GM15510 (cell line): Measurements from ENCODE around the gene EED.

Source experiments
- POLR2A ChIP-seq: IDR thresholded peaks from 3 replicates; pipeline ENCODE4 v1.6.1; 2011; ENCODE audit warnings: borderline replicate concordance; ENCODE audit not compliant: insufficient read length; ENCODE audit errors: extremely low read depth

The EED gene

DNA sequence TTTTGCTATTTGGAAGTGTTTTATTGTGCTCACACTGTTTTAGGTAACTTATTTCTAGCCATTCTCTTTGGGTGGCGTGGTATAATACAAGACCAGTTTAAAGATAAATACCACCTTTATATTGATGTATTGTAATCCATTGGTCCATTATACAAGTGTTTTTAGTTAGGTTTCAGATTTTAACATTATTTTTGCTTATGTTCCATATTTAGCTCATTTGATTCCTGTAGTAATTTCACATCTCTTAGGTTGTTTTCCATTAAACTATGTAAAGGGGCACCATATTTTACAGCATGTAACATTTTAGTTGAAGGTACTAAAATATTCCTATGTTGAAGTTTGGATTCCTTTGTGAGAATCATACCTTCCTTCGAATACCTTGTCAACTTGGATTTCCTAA, 20.1 kb downstream of the EED start:
- TF ChIP-seq POLR2A = no peak

DNA sequence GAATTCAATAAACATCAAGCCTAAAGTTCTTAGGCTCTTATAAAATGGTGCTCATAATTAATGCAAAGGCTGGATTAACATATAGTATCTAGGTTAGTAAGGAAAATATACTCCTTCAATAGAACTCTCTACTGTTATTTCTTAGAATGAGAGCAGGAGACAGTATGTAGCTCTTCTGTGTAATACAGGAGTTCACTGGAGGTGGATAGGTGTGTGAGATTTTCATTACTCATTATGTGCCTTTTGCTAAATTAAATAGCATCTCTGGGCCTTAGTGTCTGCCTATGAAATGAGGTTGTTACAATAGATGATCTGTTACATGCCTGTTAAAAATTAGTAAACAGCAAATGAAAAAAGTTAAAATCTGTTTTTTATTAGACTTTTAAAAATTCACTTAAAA, 20.6 kb downstream of the EED start:
- TF ChIP-seq POLR2A = no peak

DNA sequence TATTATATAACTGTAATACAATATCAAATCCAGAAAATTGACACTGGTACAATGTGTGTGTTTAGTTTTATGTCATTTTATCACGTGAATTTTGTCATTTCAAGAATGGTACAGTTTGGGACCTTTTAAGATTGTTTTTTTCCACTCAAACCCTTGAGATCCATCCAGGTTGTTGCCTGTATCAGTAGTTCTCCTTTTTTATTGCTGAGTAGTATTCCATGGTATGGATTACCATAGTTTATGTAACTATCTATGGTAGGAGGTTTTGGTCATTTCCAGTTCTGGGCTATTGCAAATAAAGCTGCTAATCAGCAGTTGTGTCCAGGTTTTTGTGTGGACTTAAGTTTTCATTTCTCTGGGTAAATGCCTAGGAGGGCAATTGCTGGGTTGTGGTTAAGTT, 25.1 kb downstream of the EED start:
- no peak for TF ChIP-seq POLR2A

DNA sequence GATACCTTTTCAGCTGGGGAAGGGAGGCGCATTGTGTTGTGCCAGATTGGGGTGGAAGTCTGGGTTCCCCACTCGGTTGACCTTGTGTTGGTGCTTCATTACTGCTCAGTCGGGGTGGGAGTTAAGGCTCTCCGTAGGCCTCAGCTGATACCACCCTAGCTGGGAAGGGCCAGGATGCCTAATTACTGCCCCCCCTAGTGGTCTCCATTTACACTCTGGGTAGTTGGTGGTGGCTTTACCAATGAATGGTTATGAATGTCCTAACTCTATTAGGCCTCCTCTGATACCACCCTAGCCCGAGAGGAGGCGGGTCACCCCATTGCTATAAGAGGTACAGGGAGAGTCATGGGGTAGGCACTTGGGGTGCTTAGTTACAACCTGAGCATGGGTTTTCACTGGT, 29.9 kb downstream of the EED start:
- TF ChIP-seq POLR2A = no peak

DNA sequence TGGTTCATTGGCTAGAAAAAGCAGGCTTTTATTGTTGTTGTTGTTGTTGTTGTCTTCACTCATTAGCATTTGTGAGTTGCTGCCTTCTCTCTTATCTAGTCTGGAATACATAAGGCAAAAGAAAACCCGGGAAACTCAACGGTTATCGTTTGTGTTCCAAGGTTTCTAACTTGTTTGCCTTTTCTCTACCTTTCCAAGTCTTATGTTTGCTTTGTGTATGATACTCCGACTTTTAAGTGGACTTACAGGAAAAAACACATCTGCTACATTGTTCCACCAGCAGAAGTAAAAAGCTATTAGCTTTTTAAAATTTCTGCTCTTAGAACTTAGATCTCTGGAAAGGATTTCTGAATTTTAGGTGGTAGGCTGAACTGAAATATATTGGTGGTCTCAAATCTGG, 30.4 kb downstream of the EED start:
- no peak for TF ChIP-seq POLR2A

DNA sequence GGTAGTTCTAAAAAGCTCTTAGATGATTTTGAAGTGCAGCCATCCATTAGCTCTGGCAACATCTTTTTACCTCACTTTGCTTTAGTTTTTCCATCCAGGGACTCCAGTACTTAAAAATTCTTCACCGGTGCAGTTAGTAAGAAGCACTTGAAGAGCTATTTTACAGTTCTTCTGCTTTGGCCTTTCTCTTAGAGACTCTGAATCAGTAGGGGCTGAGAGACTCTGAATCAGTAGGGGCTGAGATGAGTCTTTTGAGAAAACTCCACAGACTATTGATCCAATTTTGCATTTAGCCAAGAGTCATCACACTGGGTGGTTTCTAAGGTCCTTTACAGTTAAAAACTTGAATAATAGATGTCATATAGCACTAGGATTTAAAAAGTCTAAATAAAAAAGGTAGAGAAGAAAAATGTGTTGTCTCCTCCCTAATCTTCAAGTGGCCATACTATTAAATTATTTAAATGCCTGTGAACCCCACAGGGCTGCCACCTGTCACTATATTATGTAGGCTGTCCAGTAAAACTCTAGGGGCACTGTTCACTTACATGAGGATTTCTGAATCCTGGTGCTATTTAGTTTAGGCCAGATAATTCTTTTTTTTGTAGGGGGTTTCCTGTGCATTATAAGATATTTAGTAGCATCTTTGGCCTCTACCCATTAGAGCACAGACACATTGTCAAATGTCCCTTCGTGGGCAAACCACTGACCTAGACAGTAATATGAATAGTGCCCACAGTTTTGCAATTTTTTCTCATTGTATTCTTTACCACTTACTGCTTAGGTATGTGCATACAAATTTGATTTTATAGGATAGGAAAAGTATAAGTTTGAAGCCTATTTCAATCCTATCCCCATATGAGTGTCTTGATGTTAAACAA, 31.2 kb downstream of the EED start:
- no peak for TF ChIP-seq POLR2A

DNA sequence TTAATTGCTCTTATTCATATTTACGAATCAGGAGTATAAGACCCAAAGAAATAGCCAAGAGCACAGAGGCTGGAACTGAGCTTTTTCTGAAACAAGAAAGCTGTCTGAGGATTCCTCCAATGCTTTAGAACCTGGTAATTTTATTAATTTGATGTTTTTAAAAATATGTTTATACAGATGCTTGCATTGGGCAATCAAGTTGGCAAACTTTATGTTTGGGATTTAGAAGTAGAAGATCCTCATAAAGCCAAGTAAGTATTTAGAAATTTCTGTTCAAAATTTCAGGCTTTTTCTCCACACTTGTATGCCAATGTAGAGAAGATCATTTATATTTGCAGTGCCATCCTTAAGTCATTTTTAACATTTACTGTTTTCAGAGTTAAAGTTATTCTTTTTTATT, 33.2 kb downstream of the EED start:
- TF ChIP-seq POLR2A = no peak

DNA sequence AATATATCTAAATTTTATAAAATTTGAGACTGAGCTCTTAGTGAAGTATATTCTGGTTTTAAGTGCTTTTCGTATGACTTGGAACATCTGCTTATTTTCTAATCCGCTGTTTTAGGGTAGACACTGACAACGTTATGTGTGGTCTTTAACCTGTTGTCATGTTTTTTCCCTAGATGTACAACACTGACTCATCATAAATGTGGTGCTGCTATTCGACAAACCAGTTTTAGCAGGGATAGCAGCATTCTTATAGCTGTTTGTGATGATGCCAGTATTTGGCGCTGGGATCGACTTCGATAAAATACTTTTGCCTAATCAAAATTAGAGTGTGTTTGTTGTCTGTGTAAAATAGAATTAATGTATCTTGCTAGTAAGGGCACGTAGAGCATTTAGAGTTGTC, 33.7 kb downstream of the EED start:
- TF ChIP-seq POLR2A = no peak

DNA sequence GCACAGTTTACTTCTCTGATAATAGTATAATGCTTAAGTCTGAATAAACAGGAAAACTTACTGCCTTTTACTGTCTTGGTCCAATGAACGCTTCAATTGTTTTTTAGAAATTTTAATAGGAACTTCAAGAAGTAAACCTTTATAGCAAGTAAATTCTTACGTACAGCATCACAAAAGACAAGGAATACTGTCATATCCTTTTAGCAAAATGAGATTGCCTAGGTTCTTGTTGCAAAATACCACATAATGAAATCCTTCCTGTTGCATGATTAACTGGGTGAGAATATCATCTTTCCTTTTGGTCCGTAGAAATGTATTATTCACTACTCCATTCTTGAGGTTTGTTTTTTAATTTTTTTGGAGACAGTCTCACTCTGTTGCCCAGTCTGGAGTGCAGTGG, 35.2 kb downstream of the EED start:
- no peak for TF ChIP-seq POLR2A

DNA sequence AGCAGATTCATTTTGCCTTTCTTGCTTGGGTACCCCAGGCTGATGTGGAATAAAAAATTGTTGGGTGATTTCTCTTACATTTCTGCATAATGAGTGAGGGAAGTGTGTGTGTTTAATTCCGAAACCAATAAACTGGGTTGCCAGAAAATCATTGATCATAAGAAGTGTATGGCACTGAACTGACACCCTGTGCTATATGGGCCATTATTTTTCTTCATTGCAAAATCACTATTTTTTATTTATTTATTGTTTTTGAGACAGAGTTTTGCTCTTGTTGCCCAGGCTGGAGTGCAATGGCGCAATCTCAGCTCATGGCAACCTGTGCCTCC, 42.9 kb downstream of the EED start:
- TF ChIP-seq POLR2A = no peak

DNA sequence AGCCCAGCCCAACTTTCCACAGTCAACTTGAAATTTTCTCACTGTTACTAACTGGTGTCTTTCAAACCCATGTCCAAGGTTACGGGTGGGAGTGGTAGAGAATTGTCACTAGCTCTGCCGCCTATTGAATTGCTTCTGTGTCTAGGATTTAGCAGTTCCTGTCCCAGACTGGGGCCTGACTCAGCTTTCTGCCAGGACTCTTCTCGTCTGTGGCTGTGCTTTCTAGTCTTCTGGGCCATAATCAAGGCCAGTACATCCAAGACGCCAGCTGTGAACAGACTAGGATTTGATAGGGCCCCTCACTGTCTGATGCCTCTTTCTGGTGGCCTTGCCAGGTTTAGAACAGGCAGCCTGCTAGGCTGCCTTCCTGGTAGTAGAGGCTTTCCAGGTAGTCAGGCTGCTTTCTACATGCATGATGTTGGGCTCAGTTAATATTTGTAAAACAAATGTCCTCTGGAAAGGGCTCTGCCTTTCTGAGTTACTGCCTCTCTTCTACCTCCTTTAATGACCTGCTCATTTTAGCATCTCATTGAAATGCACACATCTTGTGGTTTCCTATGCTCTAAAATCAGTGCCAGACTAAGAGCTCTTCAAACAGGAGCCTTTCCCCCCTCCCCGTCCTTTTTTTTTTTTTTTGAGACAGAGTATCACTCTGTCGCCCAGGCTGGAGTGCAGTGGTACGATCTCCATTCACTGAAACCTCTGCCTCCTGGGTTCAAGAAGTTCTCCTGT, 44.4 kb downstream of the EED start:
- TF ChIP-seq POLR2A = no peak

DNA sequence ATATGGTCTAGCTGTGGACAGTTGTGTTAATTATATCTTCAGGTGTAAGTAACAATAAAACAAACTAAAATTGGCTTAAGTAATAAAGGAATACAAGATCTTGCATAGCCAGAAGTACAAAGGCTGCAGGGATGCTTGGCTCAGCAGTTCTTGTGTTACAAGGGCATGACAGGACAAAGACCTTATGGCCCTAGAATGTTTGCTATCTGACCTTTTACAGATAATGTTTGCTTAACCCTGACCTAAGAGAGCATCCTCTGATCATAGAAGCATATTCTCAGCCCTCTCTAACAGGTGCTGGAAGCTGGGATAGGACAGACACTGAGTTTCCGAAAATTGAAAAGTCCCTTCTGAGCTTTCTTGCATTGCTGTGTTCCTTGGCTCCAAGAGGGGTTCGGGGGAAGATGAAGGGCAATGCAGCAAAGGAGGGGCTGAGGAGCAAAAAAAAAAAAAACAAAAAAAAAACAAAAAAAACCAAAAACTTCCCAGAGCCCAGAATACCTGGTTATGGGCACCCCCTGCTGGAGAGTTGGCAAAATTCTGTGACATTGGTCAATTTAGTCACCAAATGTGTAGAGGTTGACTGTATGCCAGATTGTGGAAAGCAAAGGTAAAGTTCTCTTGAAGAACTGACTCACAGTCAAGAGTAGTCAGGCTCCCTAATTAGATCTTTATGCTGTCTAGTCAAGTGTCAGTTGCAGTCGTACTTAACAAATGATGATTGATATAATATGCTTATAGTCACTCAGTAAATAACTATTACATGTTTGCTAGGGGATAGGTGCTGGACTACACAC, 47.1 kb downstream of the EED start:
- TF ChIP-seq POLR2A = no peak

DNA sequence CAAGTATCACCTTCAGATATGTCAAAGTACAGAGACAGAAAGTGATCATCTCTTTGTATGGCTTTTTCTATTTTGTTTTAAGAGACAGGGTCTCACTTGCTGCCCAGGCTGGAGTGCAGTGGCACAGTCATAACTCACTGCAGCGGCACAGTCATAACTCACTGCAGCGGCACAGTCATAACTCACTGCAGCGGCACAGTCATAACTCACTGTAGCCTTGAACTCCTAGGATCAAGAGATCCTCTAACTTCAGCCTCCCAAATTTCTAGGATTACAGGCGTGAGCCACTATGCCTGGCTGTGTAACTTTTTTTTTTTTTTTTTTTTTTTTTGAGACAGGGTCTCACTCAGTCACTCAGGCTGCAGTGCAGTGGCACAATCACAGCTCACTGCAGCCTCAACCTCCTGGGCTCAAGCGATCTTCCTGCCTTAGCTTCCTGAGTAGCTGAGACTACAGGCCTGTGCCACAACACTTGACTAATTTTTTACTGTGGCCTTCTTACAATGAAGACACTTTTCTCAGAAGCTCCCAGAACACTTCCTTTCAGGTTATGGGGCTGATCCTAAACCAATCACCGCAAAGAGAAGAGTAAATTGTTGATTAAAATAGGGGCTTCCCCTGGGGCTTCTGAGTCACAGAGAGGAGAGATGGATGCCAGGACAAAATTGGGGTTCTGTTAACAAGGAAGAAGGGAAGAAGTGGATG, 48.5 kb downstream of the EED start:
- TF ChIP-seq POLR2A = no peak

DNA sequence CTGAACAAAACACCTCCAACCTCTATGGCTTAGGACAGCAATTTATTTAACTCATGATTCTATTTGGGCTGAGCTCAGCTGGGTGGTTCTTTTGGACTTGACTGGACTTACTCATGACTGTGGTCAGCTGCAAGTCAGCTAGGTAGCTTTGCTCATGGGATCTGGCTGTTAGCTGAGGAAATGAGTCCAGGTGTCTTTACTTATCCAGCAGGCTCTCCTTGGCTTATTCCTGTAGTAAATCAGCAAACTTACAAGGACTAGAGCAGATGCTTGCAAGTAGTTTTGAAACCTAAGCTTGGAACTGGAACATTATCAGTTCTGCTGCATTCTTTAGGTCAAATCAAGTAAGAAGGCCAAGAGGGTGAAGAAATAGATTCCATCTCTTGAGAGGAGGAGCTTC, 49.5 kb downstream of the EED start:
- TF ChIP-seq POLR2A = no peak

DNA sequence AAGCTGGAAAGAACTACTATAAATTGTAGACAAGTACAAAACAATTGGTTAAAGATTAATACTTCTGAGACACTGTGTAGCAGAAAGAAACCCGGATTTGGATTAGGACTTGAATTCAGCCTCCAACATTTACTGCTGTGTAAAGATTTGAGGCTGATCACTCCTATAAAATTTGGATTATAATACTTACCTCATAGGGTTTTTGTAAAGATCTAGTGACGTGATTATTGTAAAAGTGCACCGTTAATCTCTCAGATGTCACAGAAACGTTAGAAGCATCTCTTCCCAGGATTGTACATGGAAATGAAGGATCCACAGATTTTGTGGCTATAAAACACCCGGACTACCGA, 57.2 kb downstream of the EED start:
- TF ChIP-seq POLR2A = no peak

DNA sequence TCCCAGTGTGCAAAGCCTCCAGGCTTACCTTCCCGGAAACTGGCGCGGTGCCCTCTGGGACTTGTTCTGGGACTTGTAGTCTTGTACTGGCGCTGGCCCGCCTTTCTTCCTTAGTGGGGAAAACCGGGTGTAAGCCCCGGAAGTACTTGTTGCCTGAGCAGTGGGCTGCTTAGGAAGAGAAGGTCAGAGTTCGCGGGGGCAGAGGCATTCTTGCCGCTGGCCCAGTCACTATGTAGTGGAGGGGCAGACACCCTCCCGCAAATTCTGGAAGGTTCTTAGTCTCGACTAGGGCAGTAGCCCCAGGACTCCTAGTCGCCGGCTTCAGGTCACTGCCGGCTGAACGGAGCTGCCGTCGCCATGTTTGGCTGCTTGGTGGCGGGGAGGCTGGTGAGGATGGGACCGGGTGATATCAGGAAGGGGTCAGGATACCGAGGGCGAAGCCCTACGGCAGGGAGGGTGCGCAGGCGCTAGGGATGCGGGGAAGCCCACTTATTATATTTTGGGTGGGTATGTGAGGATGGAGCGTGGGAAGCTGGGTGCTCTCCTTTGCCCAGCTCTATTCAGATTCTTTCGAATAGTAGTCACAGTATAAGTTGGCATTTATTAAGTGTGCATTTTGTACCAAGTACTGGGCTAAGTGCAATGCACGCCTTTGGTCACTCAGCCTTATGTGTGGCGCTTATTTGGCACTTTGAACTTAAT, 57.7 kb downstream of the EED start, which contains the start of gene HIKESHI:
HIKESHI (plus strand) TSS at position 149 of the 702 bp plus-strand sequence; CDS start at position 358, 209 bp downstream.
- peak; percentile 78 for TF ChIP-seq POLR2A
